HG03457 (cell line): ENCODE results near the gene RAD23B.

Experiments used
- ATAC-seq: cut with Tn5 transposase; IDR thresholded peaks from one replicate; pipeline ENCODE4 v1.9.1; 2021; ENCODE audit warnings: moderate number of reproducible peaks; ENCODE audit not compliant: unreplicated experiment

Gene RAD23B

DNA sequence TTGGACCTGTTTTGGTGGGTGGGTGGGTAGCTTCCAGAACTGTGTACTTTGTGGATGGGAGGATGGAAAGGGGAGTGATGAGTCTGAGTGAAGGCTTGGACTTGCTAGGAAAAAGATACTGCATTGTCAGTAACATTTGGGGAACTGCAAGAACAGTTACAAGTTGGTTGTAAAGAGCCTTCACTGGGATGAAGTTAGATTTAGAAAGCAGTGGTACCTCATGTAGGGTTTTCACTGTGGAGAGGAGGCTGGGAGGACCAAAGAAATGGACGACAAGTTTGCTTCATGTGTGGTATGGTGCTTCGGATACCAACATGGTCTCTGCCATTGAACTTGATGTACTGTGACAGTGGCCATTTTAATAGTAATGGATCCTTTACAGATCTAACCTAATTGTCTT is 50.3 kb downstream of the RAD23B start:
- ATAC-seq = no peak

- no peak for ATAC-seq
Observed at GRCh38 chr9:107334103-107334776, 51.2 kb downstream of the RAD23B start.

DNA sequence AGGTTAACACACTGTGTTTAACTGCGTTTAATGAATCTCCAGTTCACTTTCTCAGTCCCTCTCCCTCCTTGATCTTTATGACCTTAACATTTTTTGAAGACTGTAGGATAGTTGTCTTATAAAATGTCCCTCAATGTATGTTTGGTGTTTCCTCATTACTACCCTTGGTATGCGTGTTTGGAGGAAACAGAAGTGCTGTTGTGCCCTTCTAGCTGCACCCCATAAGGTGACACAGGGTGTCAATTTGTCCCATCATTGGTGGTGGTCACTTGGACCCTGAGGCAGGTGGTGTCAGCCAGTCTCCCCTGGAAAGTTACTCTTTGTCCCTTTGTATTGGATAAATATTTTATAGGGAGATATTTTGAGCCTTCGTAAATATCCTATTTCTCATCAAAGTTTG is 52.3 kb downstream of the RAD23B start:
- no peak for ATAC-seq

DNA sequence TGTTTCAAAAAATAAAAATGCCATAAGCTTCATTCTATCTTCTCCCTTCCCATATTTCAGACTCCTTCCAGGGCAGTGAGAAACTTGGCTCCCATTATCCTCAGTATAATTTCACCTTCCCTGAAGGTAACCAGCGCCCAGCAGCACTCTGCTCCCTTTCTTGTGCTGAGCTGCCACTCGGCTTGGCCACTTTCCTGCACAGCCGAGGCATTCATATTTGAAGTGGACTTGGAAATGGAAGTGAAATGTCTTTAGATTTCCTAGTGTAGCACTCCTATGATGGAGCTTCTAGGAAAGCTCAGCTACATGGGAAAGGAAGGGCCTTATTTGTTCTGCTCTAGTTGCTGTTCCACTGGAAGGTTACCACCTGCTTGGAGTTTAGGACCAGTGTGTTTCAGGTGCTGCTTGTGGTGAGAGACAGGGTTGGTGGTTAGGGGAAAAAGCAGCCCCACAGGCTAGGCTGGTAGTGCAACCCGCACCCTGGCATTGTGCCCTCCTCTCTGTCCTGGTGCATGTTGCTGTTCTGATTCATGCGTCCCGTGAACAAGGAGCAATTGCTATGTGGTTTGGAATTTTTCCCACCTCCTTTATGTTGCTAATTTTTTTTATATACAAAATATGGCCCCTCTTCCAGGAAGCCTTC is 53.8 kb downstream of the RAD23B start:
- no peak for ATAC-seq

- ATAC-seq = no peak
Observed at GRCh38 chr9:107337676-107338590, 54.9 kb downstream of the RAD23B start.

- ATAC-seq = no peak
Observed at GRCh38 chr9:107338911-107339659, 56.0 kb downstream of the RAD23B start.

DNA sequence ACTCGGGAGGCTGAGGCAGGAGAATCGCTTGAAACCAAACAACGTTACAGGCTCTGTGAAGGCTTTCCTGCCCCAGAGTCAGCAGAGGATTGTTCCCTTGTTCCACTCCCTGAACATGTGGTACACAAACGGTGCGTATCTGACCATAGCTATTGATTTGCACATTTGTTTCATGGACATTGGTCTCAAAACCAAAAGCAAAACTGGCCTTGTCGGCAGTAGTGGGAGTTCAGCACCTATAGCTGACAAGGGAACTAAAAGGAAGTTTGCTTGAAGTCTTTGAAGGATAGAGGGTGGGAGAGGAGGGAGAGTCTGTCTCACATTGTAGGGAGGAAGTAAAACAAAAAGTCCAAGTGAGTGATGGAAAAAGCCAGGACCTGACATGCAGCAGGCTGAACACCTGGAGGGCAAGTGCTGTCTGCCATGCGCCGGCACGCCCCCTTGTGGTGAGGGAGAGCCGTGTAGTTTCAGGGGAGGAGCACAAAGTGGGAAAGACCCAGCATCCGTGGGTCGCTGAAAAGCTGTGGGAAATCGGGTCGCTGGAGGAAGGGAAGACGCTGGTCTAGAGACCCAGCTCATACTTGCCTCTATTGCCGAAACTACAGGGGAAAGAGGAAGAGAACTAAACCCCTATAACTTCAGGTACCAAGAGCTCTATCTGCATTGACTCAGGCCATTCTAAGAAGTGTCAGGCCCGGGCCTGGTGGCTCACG is 58.0 kb downstream of the RAD23B start:
- peak; percentile 75 for ATAC-seq

DNA sequence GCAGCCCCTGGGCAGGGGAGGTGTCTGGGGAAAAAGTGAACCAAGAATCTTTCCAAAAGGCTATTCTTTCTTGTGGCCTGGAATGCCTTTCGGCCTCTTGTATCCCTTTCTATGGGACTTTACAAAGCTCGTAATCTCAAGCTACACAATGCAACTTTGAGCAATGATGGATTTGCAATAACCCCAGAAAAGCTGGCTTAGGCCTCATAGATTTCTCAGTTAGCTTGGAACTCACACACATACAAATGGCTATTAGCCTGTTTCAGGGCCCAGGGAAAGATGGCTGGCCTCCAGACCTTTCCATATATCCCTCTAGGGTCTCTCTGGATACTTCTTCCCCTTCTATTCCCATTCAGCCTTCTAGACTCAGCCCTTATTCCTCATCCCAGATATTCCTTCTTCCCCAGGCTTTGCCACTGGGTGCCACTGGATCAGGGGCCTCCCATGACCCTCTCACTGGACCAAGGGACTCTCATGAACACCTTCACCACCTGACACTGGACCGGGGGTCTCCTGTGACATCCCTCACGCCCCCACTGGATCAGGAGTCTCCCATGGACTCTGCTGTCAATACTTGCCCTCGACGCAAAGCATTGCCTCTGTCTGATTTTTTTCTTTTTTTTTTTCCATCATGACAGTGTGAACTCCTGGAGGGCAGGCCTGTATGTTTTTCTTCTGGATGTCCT is 59.5 kb downstream of the RAD23B start:
- ATAC-seq = no peak

- no peak for ATAC-seq
Observed at GRCh38 chr9:107345327-107345726, 62.2 kb downstream of the RAD23B start.

- ATAC-seq = no peak
Observed at GRCh38 chr9:107348836-107349235, 65.8 kb downstream of the RAD23B start.

DNA sequence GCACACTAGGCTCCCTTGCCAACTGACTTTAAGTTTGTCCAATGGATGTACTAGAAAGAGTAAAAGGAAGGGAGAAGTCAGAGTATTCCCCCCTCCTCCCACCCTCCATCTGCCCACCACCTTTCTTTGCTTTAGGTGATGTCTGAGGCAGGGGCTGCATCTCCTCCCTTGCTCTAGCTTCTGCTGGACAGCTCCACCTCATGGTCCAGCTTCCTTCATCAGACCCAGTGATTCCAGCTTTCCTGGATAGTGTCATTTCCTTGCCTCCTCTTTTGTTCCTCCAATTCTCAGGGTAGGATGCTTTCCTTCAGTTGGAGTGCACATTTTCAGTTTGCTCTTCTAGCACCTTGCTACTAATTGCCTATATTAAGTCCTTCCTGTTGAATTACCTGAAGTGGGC is 67.4 kb downstream of the RAD23B start:
- no peak for ATAC-seq

DNA sequence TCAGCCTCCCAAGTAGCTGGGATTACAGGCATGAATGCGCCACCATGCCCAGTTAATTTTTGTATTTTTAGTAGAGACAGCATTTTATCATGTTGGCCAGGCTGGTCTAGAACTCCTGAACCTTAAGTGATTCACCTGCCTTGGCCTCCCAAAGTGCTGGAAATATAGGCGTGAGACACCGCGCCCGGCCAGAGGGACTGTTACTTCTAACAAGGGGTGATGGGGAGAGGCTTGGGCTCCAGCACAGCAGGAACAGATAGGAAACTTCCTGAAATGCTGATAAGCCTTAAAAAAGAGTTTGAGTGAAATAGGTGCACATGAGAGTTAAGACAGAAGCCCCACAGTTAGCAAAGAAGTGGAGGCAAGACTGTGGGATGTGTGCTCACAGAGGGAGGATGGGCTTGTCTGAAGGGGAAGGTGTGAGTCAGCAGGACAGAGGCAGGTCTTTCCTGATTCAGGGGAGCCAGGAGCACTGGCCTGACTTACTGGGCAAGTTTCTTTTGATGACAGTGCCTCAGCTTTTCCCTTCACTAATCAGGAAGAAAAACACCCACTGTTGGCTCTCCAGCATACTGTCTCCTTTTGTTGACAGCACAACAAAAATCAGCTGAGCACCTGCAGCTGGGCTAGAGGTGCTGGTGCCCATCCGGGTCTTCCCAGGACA is 68.4 kb downstream of the RAD23B start:
- ATAC-seq = no peak

DNA sequence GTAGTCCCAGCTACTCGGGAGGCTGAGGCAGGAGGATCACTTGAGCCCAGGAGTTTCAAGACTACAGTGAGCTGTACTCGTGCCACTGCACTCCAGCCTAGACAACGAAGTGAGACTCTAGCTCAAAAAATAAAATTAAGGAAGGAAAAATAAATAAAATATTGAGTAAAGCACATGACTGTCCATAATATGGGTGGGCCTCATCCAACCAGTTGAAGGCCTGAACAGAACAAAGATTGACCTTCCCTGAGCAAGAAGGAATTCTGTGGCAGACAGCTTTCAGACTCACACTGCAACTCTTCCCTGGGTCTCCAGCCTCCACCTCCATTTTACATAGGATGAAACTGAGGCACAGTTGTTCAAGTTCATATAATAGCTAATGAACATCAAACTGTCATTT is 72.3 kb downstream of the RAD23B start:
- ATAC-seq = no peak

GRCh38 chr9:107358986-107359385 is 75.9 kb downstream of the RAD23B start:
- no peak for ATAC-seq

DNA sequence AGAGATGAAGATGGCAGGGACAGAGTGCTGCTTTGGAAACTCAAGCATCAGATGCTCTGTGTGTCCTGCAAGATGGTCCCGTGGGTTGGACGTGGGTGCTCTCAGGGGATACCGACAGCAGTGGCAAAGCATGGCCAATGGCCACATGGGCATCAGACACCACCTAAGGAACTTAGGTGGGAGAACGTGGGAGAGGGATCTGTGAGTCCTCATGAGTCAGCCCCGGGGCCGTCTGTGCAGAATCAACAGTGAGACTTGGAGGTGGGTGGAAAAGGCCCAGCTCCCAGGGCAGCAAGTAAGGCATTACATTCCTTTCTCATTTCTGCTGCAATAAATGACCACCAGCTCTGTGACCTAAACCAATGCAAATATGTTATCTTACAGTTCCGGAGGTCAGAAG is 77.0 kb downstream of the RAD23B start:
- ATAC-seq = no peak

DNA sequence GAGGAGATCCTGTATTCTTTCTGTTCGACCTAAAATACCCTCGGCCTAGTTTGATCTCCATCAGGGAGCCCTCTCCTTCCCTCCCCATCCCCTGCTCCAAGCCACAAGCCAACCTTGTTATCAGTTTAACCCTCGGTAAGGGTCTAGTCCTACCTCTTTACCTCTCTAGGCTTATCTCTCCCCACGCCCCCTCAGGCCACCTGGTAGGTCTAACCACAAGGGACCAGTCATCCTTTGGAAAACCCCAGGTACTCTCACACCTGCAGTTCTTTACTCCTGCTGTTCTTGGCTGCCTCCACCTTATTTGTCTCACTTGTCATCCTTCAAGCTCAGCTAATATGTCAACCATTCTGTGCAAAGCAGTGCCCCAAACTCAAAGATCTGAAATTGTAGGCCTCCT is 78.7 kb downstream of the RAD23B start:
- no peak for ATAC-seq

GRCh38 chr9:107363516-107364152 is 80.6 kb downstream of the RAD23B start:
- no peak for ATAC-seq

DNA sequence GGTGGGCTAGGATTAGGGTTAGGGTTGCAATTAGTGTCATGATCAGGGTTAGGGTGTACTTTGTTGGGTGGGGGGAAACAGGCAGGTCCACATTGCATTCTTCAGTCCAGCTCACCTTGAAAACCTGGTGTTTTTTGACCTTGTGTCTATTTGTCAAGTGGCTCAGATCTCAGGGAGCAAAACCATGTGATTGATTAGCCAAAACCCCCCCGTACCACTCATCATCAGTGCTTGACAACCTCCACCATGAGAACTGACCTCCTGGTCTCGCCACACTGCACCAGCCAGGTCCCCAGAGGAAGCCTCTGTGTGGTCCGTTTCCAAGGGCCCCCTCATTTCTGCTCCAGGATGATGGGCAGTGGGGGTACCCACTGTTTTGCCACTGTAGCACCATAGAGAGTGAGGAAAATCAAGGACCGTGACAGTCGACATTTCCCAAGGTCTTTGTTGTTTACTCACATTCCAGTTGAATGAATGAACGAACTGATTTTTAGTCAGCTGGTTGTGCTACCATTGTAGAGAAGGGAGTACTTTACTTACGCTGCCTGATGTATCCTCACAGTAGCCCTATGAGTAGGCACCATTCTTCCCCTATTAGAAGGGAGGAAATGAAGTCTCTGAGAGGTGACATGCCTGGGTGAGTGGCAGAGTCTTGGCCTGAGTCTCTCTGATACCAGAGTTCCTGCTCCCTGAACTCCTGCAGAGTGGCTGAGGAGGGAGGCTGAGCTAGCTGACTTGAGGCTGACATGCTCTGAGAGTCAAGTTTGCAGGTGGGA is 84.8 kb downstream of the RAD23B start:
- ATAC-seq = no peak
